Breast epithelium (tissue), 4 donors: ENCODE results near the gene CFI. TPM values are rescaled to one million over a fixed set of nuclear protein-coding genes. Genes with fewer than 3 reads are reported as not detected.

Experiments
- DNase-seq, 2 donors: peaks; one replicate each; pipeline ENCODE4 v3.0.0-alpha.2; 2019; ENCODE audit warnings: low spot score in 2 of 2
- H3K27ac ChIP-seq, 2 donors: fragments of 200-600 bp; sonication (generic) in 1 of 2; one replicate each; pipeline ENCODE4 v1.5.1; 2016 to 2019; ENCODE audit warnings: mild to moderate bottlenecking in 1 of 2
- H3K27me3 ChIP-seq, 2 donors: fragments of 200-600 bp; sonication (generic) in 1 of 2; one replicate each; pipeline versions ENCODE4 v1.5.1 to v1.6.0; 2017 to 2019; ENCODE audit warnings: control low read depth in 1 of 2, mild to moderate bottlenecking in 1 of 2
- H3K36me3 ChIP-seq: fragments of 200-600 bp; one replicate; pipeline ENCODE4 v1.5.1; 2019
- H3K4me1 ChIP-seq, 2 donors: fragments of 200-600 bp; sonication (generic); one replicate each; pipeline ENCODE4 v1.5.1; 2016 to 2019; ENCODE audit warnings: control low read depth in 1 of 2
- H3K4me3 ChIP-seq, 3 donors: fragments of 200-600 bp; sonication (generic); 1 replicate in 2 of 3; 2 replicates in 1 of 3; pipeline ENCODE4 v1.5.1; 2016 to 2019; ENCODE audit warnings: mild to moderate bottlenecking in 3 of 3, moderate library complexity in 2 of 3
- H3K9me3 ChIP-seq, 2 donors: fragments of 200-600 bp; sonication (generic) in 1 of 2; one replicate each; pipeline ENCODE4 v1.5.1; 2016 to 2019; ENCODE audit warnings: control low read depth in 1 of 2
- POLR2A ChIP-seq: fragments of 450-650 bp; IDR thresholded peaks from one replicate; pipeline ENCODE4 v1.6.1; 2016; ENCODE audit warnings: antibody characterized with exemption, mild to moderate bottlenecking, moderate library complexity
- POLR2AphosphoS5 ChIP-seq, 3 donors: sonication (generic); formaldehyde crosslinking; IDR thresholded peaks; one replicate each; pipeline ENCODE4 v1.6.1; 2017; ENCODE audit warnings: antibody characterized with exemption in 3 of 3
- intact Hi-C: fragments of 100-400 bp; cut with DNase I; formaldehyde crosslinking; loops from one replicate; pipeline ENCODE4 v1.15.1; 2023; ENCODE audit warnings: low total_unique reads
- total RNA-seq, 3 donors: library from RNA; depleted of rRNA; stranded (reverse); fragments of >200 nt; gene quantifications; one replicate each; pipeline ENCODE4 v1.1.0, GENCODE V29; 2016
- TF ChIP-seq, protein P1 (sequence below), 3 donors: fragments of 450-650 bp; IDR thresholded peaks; one replicate each; pipeline ENCODE4 v1.5.1; 2016 to 2017; ENCODE audit warnings: antibody characterized with exemption in 3 of 3, mild to moderate bottlenecking in 3 of 3, moderate library complexity in 3 of 3

The CFI gene
- total RNA-seq, 3 donors from 2014 or later: 15.8 to 56.5 (median 32.1) TPM

DNA sequence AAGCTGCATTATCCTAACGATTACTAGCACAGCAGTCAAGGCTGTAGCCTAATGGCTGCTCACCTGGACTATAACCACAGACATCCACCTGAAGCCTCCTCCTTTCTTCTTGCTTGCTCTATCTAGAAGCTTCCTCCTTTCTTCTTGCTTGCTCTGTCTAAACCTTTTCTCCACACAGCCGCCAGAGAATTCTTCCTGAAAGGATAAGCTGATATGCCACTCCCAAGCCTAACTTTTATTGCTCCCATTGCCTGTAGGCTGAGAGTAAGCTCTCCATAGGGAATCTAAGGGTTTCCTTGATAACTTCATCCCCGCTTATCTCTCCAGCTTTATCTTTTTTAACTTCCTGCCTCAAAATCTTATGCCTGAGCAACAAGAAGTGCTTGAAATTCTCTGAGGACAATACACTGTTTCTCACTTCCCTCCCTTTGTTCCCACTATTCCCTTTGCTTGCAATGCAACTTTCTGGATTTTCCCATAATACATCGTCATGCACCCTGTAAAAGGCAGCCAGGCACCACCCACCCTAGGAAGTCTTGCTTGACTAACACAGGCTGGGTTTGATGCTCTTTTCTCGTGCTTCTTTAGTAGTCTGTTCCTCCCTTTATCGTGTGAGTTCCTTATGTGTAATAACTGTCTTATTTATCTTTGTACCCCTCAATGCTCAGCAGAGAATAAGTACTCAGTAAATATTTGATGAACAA is 44.7 kb upstream of the CFI start:
- no peak for DNase-seq
- intact Hi-C loops: no loop called here
- no peaks in the 10 kb centered on the region for H3K36me3 ChIP-seq
- no peak overlapping the region for H3K4me3 ChIP-seq
- no peaks in the 10 kb centered on the region for H3K9me3 ChIP-seq
- H3K27ac ChIP-seq: no peak overlapping the region
- no peaks in the 10 kb centered on the region for H3K27me3 ChIP-seq
- TF ChIP-seq, protein P1, sequence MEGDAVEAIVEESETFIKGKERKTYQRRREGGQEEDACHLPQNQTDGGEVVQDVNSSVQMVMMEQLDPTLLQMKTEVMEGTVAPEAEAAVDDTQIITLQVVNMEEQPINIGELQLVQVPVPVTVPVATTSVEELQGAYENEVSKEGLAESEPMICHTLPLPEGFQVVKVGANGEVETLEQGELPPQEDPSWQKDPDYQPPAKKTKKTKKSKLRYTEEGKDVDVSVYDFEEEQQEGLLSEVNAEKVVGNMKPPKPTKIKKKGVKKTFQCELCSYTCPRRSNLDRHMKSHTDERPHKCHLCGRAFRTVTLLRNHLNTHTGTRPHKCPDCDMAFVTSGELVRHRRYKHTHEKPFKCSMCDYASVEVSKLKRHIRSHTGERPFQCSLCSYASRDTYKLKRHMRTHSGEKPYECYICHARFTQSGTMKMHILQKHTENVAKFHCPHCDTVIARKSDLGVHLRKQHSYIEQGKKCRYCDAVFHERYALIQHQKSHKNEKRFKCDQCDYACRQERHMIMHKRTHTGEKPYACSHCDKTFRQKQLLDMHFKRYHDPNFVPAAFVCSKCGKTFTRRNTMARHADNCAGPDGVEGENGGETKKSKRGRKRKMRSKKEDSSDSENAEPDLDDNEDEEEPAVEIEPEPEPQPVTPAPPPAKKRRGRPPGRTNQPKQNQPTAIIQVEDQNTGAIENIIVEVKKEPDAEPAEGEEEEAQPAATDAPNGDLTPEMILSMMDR (IDR thresholded peaks at IDR 0.05): no peak
- no peak for TF ChIP-seq POLR2AphosphoS5 (IDR thresholded peaks at IDR 0.05)
- no peak for TF ChIP-seq POLR2A
- H3K4me1 ChIP-seq: no peaks in the 10 kb centered on the region

DNA sequence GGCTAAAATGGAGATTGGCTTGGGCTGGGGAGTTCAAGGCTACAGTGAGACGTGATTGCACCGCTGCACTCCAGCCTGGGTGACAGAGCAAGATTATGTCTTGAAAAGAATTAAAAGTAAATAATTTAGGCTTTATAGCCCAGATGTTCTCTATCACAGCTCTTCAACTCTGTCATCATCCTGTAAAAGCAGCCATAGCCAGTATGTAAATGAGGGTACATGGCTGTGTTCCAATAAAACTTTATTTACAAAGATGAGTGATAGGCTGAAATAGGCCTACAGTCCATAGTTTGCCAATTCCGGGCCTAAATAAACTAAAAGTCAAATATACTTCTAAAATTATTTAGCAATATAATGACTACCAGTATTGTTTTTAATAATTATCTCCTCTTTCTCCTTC is 35.2 kb upstream of the CFI start:
- Histone ChIP-seq H3K27ac (no peak overlapping the region), H3K27me3 (no peaks in the 10 kb centered on the region), H3K4me3 (no peak overlapping the region), H3K4me1 (no peaks in the 10 kb centered on the region), H3K9me3 (no peaks in the 10 kb centered on the region), H3K36me3 (no peaks in the 10 kb centered on the region)
- intact Hi-C loops: no loop called here
- DNase-seq: no peak
- TF ChIP-seq POLR2AphosphoS5 (IDR thresholded peaks at IDR 0.05) (no peak), POLR2A (no peak)
- TF ChIP-seq, protein P1 (IDR thresholded peaks at IDR 0.05): no peak

DNA sequence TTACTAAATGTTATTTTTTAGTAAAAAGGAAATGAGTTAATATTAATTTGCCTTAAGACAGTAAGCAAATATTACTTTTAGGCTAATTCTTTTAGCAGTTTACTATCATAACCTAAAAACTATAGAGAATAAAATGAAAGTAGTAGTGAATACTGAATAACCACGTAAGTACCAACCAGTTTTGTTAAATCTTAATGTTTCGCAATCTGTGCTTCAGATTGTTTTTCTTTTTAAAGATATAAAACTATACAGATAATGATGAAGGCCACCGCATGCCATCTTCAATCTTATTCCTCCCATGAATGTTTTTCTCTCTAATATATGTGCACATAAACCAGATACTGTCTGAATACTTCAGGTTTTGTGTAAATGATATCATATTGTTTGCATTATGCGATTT is 32.0 kb upstream of the CFI start:
- Histone ChIP-seq H3K4me1 (no peaks in the 10 kb centered on the region), H3K4me3 (no peak overlapping the region), H3K27me3 (no peaks in the 10 kb centered on the region), H3K9me3 (no peaks in the 10 kb centered on the region), H3K36me3 (no peaks in the 10 kb centered on the region), H3K27ac (no peak overlapping the region)
- TF ChIP-seq, protein P1 (IDR thresholded peaks at IDR 0.05): no peak
- TF ChIP-seq POLR2A (no peak), POLR2AphosphoS5 (IDR thresholded peaks at IDR 0.05) (no peak)
- no peak for DNase-seq
- intact Hi-C loops: no loop called here

DNA sequence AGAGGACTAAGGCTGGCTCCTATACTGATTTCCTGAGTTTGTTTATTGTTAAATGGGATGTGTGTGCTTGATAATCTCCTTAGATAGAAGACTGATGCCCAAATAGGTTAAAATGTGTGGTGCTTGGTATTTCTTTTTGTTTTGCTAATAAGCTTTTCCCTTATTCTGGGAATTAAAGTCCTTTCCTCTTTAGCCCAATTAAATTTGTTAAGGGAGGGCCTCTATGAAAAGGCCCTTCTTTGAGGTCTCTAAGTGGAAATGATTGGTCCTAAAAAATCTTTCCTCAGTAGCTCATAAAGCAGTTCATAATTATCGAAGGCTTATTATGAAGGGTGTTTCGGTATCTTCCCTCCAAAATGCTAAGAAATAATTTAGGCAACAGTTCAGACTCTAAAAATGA is 25.9 kb upstream of the CFI start, which contains the start of gene RRH:
TSS of gene RRH (plus strand) at position 301 of the 400 bp plus-strand sequence. CDS start at position 357, 56 bp downstream.
- Histone ChIP-seq H3K4me3 (no peak within 1 kb of the TSS), H3K27me3 (no peaks in the 10 kb centered on the region), H3K9me3 (no peaks in the 10 kb centered on the region), H3K4me1 (no peaks in the 10 kb centered on the region), H3K27ac (no peak within 1 kb of the TSS), H3K36me3 (peaks cover 3% of the 10 kb centered on the region)
- no peak for TF ChIP-seq POLR2A
- intact Hi-C loops: no loop called here
- DNase-seq: no peak

DNA sequence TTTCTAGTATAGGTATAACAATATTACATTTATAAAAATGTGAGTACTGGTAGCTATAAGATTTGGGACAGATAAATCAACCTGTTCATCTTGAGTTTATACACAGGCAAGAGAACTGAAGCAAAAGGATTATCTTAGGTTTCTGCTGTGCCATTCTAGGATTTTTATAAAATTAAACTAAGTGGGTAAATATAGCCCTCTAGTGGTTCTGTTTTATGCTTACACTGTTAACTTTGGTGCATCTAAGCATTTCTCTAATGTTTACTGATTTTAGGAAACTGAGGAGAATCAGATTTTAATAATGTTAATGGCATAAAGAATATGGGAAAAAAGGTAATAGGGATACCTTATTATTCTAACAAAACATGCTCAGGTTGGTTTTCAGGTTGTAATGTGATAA is 24.9 kb upstream of the CFI start:
- TF ChIP-seq POLR2A (no peak), POLR2AphosphoS5 (IDR thresholded peaks at IDR 0.05) (no peak)
- TF ChIP-seq, protein P1 (IDR thresholded peaks at IDR 0.05): peak; percentile 11 to 34 (median 33)
- Histone ChIP-seq H3K4me1 (no peaks in the 10 kb centered on the region), H3K36me3 (peaks cover 3% of the 10 kb centered on the region), H3K27me3 (no peaks in the 10 kb centered on the region), H3K4me3 (no peak overlapping the region), H3K27ac (no peak overlapping the region), H3K9me3 (no peaks in the 10 kb centered on the region)
- DNase-seq: no peak
- intact Hi-C loops: no loop called here
